Esophagus (tissue), 2 donors: ENCODE results near the gene PTPRM. TPM values are rescaled to one million over a fixed set of nuclear protein-coding genes. Genes with fewer than 3 reads are reported as not detected.

Experiments used
- H3K27ac ChIP-seq, 2 donors: one replicate each; pipeline ENCODE4 v1.5.1; 2013; ENCODE audit warnings: low read depth in 2 of 2, mild to moderate bottlenecking in 2 of 2, inconsistent platforms in 1 of 2, low read length in 1 of 2, moderate library complexity in 1 of 2
- H3K27me3 ChIP-seq, 2 donors: one replicate each; pipeline ENCODE4 v1.6.1; 2013; ENCODE audit warnings: low read length in 2 of 2, control low read depth in 1 of 2, mild to moderate bottlenecking in 1 of 2; ENCODE audit not compliant: insufficient read depth in 2 of 2, control insufficient read depth in 1 of 2
- H3K36me3 ChIP-seq, 2 donors: one replicate each; pipeline ENCODE4 v1.6.1; 2013; ENCODE audit warnings: low read length in 1 of 2; ENCODE audit not compliant: control insufficient read depth in 2 of 2, insufficient read depth in 2 of 2
- H3K4me1 ChIP-seq, 2 donors: one replicate each; pipeline ENCODE4 v1.6.1; 2013; ENCODE audit warnings: low read length in 1 of 2; ENCODE audit not compliant: control insufficient read depth in 2 of 2, insufficient read depth in 2 of 2
- H3K4me3 ChIP-seq, 2 donors: one replicate each; pipeline ENCODE4 v1.5.1; 2013; ENCODE audit warnings: low read length in 2 of 2, mild to moderate bottlenecking in 2 of 2, low read depth in 1 of 2, moderate library complexity in 1 of 2
- H3K9me3 ChIP-seq, 2 donors: one replicate each; pipeline ENCODE4 v1.6.1; 2013; ENCODE audit warnings: mild to moderate bottlenecking in 2 of 2, low read depth in 1 of 2, low read length in 1 of 2, moderate library complexity in 1 of 2; ENCODE audit not compliant: control insufficient read depth in 2 of 2, insufficient read depth in 1 of 2
- WGBS, 2 donors: extraction: QIAGEN DNeasy Blood & Tissue Kit; methylation state at CpG; one replicate each; pipeline ENCODE4 v1.1.7; 2013; 5-methylcytosine and 5-hydroxymethylcytosine counted together
- polyA plus RNA-seq, 2 donors: library from polyadenylated mRNA; stranded (reverse); fragments of 200-250 nt; gene quantifications; one replicate each; pipeline ENCODE4 v1.2.3, GENCODE V29; 2013
- donor health status: healthy with polysubstance abuse.
- donor health status: Bipolar disorder and iron deficiency.

The PTPRM gene
- polyA plus RNA-seq, 2 donors, result 6.3 to 10.4 TPM

DNA sequence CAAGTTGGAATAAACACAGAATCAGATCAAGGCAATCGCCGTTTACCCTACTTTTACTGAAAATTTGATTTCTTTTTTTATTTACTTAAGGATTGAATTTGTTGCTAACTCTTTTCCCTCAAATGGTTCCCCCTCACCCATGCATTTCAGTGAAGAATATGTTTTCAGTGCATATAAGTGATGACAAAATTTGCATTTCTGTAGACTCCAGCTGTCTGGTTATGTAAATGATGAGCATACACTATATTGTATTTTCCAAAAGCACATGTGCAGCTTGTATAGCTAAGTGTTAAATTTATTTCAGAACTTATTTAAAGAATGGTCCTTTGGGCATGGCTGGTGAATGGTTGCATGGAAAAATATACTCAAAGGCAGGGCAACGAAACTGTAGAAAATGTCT is 437.7 kb downstream of the PTPRM start:
- Histone ChIP-seq H3K9me3 (no peaks in the 10 kb centered on the region), H3K27me3 (no peaks in the 10 kb centered on the region), H3K36me3 (no peaks in the 10 kb centered on the region), H3K4me1 (no peaks in the 10 kb centered on the region), H3K27ac (no peak overlapping the region), H3K4me3 (no peak overlapping the region)
- WGBS, 2 donors, result 88% methylated on average over 3 of the region's 3 CpGs

DNA sequence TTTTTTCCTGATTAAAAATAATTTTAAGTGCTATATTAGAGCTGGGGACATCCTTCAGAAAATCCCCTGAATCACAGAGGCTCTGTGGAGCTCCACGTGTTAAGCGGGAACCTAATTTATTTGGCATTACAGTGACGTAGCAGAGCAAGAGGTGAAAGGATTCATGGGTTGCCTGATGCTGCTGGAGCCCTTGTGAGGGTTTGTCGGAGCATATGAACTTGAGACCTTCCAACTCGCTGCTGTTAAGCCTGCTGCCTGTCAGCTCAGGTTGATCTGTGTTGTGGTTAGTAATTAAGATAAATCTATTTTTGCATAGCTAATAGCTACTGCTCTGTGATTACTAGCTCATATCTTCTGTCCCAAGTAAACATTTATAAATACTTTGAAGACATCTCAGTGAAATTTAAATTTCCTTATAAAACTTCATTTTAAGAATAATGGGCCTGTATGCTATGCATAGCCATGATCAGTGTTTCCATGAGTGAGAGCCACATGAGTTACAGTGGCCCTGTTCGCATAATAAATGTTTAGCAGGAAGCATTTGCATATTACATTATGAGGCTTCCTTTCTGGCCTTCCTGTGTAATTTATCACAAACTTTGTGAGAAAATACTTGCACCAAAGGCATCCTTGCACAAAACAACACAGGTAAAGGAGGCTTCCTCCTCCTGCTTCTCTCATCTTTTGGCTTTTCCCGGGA is 438.9 kb downstream of the PTPRM start:
- Histone ChIP-seq H3K27me3 (no peaks in the 10 kb centered on the region), H3K4me3 (no peak overlapping the region), H3K9me3 (no peaks in the 10 kb centered on the region), H3K27ac (no peak overlapping the region), H3K4me1 (no peaks in the 10 kb centered on the region), H3K36me3 (no peaks in the 10 kb centered on the region)
- WGBS, 2 donors, result 83 to 85% methylated on average over 7 of the region's 7 CpGs

DNA sequence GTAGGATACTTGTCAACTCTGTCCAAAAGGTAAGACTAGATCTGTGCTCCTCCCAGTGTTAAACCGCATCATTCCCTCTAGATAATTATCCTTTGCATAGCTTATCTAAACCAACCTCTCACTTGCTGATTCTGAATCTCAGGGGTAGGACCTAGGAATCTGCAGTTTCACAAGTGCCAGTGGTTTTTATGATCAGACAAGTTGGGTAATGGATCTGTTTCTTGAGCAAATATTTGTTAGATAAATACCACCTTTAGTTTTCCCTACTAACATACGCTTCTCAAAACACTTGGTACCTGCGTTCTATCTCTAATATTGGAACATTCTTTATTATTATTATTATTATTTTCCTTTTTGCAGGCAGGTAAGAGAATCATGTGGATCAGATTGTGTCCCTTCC is 439.9 kb downstream of the PTPRM start:
- Histone ChIP-seq H3K4me3 (no peak overlapping the region), H3K27me3 (no peaks in the 10 kb centered on the region), H3K27ac (no peak overlapping the region), H3K4me1 (no peaks in the 10 kb centered on the region), H3K36me3 (no peaks in the 10 kb centered on the region), H3K9me3 (no peaks in the 10 kb centered on the region)
- 69 to 91% methylated on average over 3 of the region's 3 CpGs for WGBS, 2 donors

DNA sequence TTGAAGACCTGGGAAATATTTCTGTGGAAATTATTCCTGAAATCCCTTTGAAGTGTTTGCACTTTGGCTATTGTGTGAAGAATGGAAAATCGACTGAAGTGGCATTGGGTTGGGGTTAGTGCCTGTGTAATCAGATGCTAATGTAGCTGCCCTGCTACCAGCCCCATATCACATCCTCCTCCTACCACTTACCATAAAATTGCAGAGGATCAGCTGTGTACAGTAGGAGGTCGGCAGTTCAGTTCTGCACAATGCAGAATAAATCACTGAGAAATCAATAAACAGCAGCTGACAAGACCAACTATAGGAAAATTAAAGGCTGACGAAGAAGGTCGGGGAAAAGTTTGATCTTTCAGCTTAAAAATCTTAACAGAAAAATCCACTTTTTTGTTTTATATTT is 440.9 kb downstream of the PTPRM start:
- no peak overlapping the region for H3K27ac ChIP-seq
- no peaks in the 10 kb centered on the region for H3K36me3 ChIP-seq
- no peaks in the 10 kb centered on the region for H3K4me1 ChIP-seq
- WGBS, 2 donors, result 67 to 69% methylated on average over 4 of the region's 4 CpGs
- no peak overlapping the region for H3K4me3 ChIP-seq
- H3K9me3 ChIP-seq, result no peaks in the 10 kb centered on the region
- H3K27me3 ChIP-seq, result no peaks in the 10 kb centered on the region

DNA sequence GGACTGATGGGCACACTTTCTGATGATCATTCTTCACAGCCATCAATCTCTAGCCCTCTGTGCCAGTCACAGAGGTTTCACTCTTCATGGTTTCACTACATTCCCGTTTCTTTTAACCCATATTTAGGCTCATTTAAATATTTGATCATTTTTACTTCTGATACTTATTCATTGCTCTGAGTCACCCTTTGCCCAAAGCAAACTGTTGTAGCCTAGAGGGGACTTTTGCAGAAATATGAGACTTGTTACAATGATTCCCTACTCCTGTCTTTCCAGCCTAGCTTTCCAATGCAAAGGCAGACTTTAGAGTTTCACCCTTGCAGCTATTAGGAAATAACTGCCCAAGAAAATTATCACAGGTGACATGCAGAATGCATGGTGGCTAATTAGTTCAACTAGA is 444.2 kb downstream of the PTPRM start:
- no peaks in the 10 kb centered on the region for H3K4me1 ChIP-seq
- H3K9me3 ChIP-seq, result no peaks in the 10 kb centered on the region
- H3K27me3 ChIP-seq, result no peaks in the 10 kb centered on the region
- no peaks in the 10 kb centered on the region for H3K36me3 ChIP-seq
- 46 to 52% methylated on average over 1 of the region's 1 CpG for WGBS, 2 donors
- no peak overlapping the region for H3K27ac ChIP-seq
- H3K4me3 ChIP-seq, result no peak overlapping the region

DNA sequence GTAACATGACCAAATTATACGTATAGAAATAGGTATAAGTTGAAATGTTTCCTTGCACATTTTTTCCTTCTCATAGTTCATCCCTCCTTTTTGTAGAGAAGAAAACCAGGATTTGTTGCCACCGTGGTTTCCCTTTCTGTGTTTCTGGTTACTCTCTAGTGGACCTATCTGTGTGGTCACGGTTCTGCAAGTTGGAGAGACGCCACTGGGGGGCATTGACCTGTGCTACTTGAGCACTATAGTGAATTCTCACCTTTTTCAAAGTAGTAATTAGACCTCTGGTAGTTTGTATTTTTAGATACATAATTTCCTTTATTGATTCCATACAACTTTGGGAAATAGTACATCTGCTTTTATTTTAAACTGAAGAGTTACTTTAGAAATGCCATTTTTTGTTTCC is 444.8 kb downstream of the PTPRM start:
- 66 to 88% methylated on average over 4 of the region's 4 CpGs for WGBS, 2 donors

DNA sequence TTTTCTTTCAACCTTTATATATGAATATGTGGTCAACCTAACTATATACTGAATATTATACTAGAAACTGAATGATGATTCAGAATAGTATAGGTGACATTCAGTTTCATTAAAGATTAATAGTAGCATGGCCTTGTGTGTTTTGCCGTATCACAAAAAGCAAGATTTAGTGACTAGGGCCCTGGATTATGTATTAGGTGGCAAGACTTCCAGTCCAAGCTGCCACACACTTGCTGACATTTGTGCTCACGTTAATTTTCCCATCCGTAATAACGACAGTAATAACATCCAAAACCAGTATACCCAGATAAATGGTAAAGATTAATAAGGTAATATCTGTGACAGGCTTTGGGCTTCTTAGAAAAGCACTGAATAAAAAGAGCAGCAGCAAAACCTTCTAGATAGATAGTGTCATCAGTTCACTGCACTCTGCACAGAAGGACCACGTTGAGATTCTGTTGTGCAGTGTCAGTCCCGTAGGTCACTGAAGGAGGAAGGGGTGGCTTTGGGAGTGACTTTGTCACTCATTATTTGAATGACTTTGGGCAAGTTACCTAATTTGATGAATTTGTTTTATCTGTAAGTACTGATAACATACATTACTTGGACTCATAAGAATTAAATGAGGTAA is 451.7 kb downstream of the PTPRM start:
- H3K27ac ChIP-seq, result no peak overlapping the region
- 84 to 87% methylated on average over 6 of the region's 6 CpGs for WGBS, 2 donors

More for the DNA sequence above, 444.8 kb downstream of the PTPRM start:
- Histone ChIP-seq H3K4me1 (no peaks in the 10 kb centered on the region), H3K4me3 (no peak overlapping the region), H3K9me3 (no peaks in the 10 kb centered on the region), H3K27me3 (no peaks in the 10 kb centered on the region), H3K36me3 (no peaks in the 10 kb centered on the region), H3K27ac (no peak overlapping the region)

DNA sequence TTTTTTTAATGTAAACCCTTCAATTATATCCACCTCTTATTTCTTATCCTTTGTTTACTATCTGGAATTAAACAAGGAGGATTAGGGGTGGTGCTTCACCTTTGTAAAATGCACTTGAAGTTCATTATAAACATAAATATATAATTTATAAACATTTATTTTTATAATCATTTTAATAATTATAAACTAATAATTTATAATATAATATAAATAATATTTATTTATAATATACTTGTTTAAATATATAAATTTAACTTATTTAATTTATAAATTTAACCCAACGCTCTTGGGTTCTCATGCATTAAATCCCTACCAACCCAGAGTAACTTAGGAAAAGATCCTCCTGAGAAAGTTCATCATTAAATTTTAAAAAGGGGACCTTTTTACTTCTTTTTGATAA is 452.5 kb downstream of the PTPRM start:
- no peaks in the 10 kb centered on the region for H3K4me1 ChIP-seq
- no peaks in the 10 kb centered on the region for H3K9me3 ChIP-seq
- WGBS, 2 donors, result 97 to 98% methylated on average over 1 of the region's 1 CpG
- no peak overlapping the region for H3K4me3 ChIP-seq
- no peaks in the 10 kb centered on the region for H3K27me3 ChIP-seq
- H3K36me3 ChIP-seq, result no peaks in the 10 kb centered on the region
- H3K27ac ChIP-seq, result no peak overlapping the region

More for the DNA sequence above, 451.7 kb downstream of the PTPRM start:
- Histone ChIP-seq H3K4me1 (no peaks in the 10 kb centered on the region), H3K36me3 (no peaks in the 10 kb centered on the region), H3K4me3 (no peak overlapping the region), H3K27me3 (no peaks in the 10 kb centered on the region), H3K9me3 (no peaks in the 10 kb centered on the region)

DNA sequence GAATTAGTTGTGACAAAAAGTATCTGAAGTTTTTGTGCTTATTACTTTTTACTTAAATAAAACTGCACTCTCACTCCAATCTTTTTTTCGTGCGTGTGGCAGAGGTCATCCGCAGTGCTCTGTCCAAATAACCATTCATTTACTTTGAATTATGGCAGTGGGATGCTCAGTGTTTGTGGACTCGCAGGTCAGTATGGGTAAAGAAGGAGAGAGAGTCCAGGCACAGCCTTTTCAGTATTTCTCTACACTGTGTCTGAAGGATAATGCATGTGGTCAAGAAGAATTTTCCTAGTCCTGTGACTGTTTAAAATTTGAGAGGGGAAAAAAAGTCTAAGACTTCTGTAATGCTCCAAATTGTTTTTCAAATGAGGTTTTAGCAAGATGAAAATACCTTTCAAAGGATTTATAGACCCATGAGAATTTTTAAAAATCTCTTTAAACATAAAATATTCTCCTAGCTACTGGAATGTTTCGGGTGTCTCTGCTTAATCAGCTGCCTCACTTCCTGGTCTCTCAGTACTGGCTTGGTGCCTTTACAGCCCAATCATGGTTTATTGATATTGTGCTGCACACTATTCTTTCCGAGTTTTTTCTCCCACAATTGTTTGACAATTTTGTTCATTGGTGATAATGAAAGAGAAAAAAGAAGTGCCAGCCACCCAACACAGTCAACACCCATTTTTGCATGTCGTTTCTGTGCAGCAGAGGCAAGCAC is 453.2 kb downstream of the PTPRM start:
- Histone ChIP-seq H3K4me1 (no peaks in the 10 kb centered on the region), H3K27ac (no peak overlapping the region), H3K36me3 (no peaks in the 10 kb centered on the region), H3K27me3 (no peaks in the 10 kb centered on the region), H3K4me3 (no peak overlapping the region), H3K9me3 (no peaks in the 10 kb centered on the region)
- 60 to 62% methylated on average over 7 of the region's 7 CpGs for WGBS, 2 donors
